ENCODE measurements around the gene IYD. TPM values are rescaled to one million over a fixed set of nuclear protein-coding genes. Genes with fewer than 3 reads are reported as not detected.

The IYD gene
- total RNA-seq, 1 donor from 2014 or later: under 0.01 TPM

GRCh38 chr6:150417250-150417649 lies 48.4 kb downstream of the IYD start:
- TF ChIP-seq, protein P1, sequence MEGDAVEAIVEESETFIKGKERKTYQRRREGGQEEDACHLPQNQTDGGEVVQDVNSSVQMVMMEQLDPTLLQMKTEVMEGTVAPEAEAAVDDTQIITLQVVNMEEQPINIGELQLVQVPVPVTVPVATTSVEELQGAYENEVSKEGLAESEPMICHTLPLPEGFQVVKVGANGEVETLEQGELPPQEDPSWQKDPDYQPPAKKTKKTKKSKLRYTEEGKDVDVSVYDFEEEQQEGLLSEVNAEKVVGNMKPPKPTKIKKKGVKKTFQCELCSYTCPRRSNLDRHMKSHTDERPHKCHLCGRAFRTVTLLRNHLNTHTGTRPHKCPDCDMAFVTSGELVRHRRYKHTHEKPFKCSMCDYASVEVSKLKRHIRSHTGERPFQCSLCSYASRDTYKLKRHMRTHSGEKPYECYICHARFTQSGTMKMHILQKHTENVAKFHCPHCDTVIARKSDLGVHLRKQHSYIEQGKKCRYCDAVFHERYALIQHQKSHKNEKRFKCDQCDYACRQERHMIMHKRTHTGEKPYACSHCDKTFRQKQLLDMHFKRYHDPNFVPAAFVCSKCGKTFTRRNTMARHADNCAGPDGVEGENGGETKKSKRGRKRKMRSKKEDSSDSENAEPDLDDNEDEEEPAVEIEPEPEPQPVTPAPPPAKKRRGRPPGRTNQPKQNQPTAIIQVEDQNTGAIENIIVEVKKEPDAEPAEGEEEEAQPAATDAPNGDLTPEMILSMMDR (IDR thresholded peaks at IDR 0.05): no peak
- Histone ChIP-seq H3K36me3 (no peaks in the 10 kb centered on the region), H3K27ac (no peak overlapping the region), H3K27me3 (no peaks in the 10 kb centered on the region), H3K9me3 (no peaks in the 10 kb centered on the region), H3K4me1 (no peaks in the 10 kb centered on the region), H3K4me3 (no peak overlapping the region)
- no peak for DNase-seq (ENCODE audit: low spot score in 2 of 2)
- intact Hi-C loops (cut with DNase I): loop anchor here (5.0 kb wide), 2 partner anchors 325 to 460 kb away; no protein-coding TSS in a partner anchor

GRCh38 chr6:150417899-150418826 lies 49.4 kb downstream of the IYD start:
- Histone ChIP-seq H3K9me3 (no peaks in the 10 kb centered on the region), H3K27ac (peak overlapping the region; percentile 35 to 37), H3K36me3 (no peaks in the 10 kb centered on the region), H3K27me3 (no peaks in the 10 kb centered on the region), H3K4me3 (peak overlapping the region; percentile 53 to 66), H3K4me1 (no peaks in the 10 kb centered on the region)
- intact Hi-C loops (cut with DNase I): loop anchor here (1.0 to 5.0 kb wide), 4 partner anchors 183 to 459 kb away; no protein-coding TSS in a partner anchor
- TF ChIP-seq, protein P1 (IDR thresholded peaks at IDR 0.05): peak; percentile 73 to 79 (median 73)
- no peak for DNase-seq (ENCODE audit: low spot score in 2 of 2)

DNA sequence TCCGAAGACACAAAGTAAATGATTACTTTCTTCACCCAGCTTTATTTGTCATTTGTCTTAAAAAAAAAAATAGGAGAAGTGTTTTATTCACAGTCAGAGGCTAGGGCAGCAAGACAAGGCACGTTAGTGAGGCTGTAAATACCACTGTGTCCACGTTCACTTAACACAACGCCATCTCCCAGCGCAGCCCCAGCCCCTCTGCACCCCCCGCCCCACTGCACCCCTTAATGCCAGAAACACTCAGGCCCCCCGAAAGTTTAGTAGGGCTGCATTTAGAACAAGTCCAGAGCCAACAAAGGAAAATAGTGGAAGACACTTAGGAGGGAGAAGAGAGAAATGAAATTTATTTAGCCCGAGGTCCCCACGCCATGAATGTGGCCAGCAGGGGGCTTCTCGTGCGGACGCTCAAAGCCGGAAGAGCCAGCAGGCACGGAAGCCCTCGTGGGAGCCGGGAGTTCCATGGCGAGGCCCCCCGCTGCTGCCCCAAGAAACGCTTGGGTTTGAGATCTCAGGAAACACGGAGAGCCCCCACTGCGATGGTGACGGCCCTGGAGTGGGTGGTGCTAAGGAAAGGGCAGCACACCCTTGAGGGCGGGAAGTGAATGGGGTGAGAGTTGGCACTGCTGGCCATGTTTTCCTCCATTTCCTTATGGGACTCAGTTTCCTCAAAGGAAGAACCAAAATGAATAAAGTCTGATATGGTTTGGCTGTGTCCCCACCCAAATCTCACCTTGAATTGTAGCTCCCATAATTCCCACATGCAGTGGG lies 50.2 kb downstream of the IYD start:
- H3K4me1 ChIP-seq: no peaks in the 10 kb centered on the region
- H3K36me3 ChIP-seq: no peaks in the 10 kb centered on the region
- H3K27ac ChIP-seq: peak overlapping the region; percentile 35 to 37
- TF ChIP-seq, protein P1 (IDR thresholded peaks at IDR 0.05): peak; percentile 60 to 82 (median 74)
- no peaks in the 10 kb centered on the region for H3K27me3 ChIP-seq
- H3K4me3 ChIP-seq: peak overlapping the region; percentile 53 to 66
- no peaks in the 10 kb centered on the region for H3K9me3 ChIP-seq
- DNase-seq (ENCODE audit: low spot score in 2 of 2): peak in 1 of 2 donors; percentile 79
- intact Hi-C loops (cut with DNase I): loop anchor here (1.0 to 5.0 kb wide), 4 partner anchors 182 to 458 kb away; no protein-coding TSS in a partner anchor

- Histone ChIP-seq H3K27me3 (no peaks in the 10 kb centered on the region), H3K9me3 (no peaks in the 10 kb centered on the region), H3K4me1 (no peaks in the 10 kb centered on the region), H3K4me3 (no peak overlapping the region), H3K36me3 (no peaks in the 10 kb centered on the region), H3K27ac (no peak overlapping the region)
- intact Hi-C loops (cut with DNase I): no loop called here
- DNase-seq (ENCODE audit: low spot score in 2 of 2): no peak
- TF ChIP-seq, protein P1 (IDR thresholded peaks at IDR 0.05): no peak
Measured at GRCh38 chr6:150420428-150420827, 51.6 kb downstream of the IYD start.

DNA sequence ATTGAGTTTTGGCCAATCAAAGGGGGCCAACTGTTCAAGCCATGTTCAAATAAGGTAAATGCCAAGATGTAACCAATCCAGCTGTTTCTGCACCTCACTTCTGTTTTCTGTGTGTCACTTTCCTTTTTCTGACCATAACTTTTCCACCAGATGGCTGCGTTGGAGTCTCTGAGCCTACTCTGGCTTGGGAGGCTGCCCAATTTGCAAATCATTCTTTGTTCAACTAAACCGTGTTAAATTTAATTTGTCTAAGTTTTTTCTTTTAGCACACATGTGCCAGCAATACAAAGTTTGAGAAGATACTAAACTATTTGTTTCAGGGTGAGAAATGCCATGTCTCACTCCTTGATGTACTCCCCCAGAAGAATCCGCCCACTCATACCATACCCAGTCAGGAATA lies 52.1 kb downstream of the IYD start:
- no peak for DNase-seq (ENCODE audit: low spot score in 2 of 2)
- Histone ChIP-seq H3K9me3 (no peaks in the 10 kb centered on the region), H3K27me3 (no peaks in the 10 kb centered on the region), H3K27ac (no peak overlapping the region), H3K4me1 (no peaks in the 10 kb centered on the region), H3K36me3 (no peaks in the 10 kb centered on the region), H3K4me3 (no peak overlapping the region)
- intact Hi-C loops (cut with DNase I): no loop called here
- TF ChIP-seq, protein P1 (IDR thresholded peaks at IDR 0.05): no peak
